ENCODE results near the gene SPEM2. TPM values are rescaled to one million over a fixed set of nuclear protein-coding genes. Genes with fewer than 3 reads are reported as not detected.

The SPEM2 gene
- total and polyA plus RNA-seq, 2 experiments from 2014 or later = not detected

DNA sequence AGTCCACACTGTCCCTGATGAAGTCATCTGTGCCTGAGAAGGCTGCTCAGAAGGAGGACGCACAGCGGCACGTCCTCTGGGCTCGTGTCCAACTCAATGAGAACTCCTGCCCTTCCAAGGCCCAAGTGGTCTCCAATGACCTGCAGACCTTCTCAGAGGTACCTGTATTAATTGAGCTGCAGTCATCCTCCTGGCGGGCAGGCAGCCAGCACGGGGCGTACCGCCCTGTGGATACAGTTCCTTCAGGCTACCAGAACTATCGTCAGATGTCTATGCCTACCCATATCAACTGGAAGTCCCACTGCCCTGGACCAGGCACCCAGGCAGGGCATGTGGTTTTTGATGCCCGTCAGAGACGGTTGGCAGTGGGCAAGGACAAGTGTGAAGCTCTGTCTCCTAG, 6.9 kb downstream of the SPEM2 start:
- no peak overlapping the region for H3K27ac ChIP-seq
- H3K4me3 ChIP-seq = no peak overlapping the region
- peaks cover 2% of the 10 kb centered on the region for H3K4me1 ChIP-seq (ENCODE audit: low read depth)
- no peak for DNase-seq (ENCODE audit: low read depth in 1 of 2, low spot score in 1 of 2)
- H3K27me3 ChIP-seq = no peaks in the 10 kb centered on the region
- H3K36me3 ChIP-seq = no peaks in the 10 kb centered on the region
- TF ChIP-seq, protein P1, sequence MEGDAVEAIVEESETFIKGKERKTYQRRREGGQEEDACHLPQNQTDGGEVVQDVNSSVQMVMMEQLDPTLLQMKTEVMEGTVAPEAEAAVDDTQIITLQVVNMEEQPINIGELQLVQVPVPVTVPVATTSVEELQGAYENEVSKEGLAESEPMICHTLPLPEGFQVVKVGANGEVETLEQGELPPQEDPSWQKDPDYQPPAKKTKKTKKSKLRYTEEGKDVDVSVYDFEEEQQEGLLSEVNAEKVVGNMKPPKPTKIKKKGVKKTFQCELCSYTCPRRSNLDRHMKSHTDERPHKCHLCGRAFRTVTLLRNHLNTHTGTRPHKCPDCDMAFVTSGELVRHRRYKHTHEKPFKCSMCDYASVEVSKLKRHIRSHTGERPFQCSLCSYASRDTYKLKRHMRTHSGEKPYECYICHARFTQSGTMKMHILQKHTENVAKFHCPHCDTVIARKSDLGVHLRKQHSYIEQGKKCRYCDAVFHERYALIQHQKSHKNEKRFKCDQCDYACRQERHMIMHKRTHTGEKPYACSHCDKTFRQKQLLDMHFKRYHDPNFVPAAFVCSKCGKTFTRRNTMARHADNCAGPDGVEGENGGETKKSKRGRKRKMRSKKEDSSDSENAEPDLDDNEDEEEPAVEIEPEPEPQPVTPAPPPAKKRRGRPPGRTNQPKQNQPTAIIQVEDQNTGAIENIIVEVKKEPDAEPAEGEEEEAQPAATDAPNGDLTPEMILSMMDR (IDR thresholded peaks at IDR 0.05; ENCODE audit: low read depth, low read length) = no peak
- no peaks in the 10 kb centered on the region for H3K9me3 ChIP-seq (ENCODE audit: low read depth)

DNA sequence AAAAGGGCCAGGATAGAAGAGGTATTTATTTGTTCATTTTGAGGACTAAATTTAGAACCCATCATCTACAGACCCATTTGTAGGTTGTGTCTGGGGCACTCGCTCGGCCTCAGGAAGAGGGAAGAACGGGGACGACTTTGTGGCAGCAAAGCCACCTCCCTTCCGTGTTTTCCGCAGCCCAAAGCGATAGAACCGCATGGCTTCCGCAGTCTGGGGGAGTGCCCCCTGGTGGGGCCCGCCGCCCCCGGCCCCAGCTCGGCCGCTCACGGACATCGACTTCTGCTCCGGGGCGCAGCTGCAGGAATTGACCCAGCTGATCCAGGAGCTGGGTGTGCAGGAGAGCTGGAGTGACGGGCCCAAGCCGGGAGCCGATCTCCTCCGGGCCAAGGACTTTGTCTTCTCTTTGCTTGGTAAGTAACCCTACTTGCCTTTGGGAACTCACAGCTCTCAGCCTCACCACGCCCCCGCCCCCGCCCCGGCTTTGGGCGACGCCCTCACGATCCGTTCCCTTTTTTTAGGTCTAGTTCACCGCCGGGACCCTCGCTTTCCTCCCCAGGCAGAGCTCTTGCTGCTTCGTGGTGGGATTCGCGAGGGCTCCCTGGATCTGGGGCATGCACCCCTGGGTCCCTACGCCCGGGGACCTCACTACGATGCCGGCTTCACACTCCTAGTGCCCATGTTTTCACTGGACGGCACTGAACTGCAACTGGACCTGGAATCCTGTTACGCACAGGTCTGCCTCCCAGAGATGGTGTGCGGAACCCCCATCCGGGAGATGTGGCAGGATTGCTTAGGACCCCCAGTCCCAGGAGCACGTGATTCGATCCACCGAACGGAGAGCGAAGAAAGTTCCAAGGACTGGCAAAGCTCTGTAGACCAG, 10.5 kb downstream of the SPEM2 start:
- peak overlapping the region; percentile 55 for H3K4me3 ChIP-seq
- no peak overlapping the region for H3K27ac ChIP-seq

DNA sequence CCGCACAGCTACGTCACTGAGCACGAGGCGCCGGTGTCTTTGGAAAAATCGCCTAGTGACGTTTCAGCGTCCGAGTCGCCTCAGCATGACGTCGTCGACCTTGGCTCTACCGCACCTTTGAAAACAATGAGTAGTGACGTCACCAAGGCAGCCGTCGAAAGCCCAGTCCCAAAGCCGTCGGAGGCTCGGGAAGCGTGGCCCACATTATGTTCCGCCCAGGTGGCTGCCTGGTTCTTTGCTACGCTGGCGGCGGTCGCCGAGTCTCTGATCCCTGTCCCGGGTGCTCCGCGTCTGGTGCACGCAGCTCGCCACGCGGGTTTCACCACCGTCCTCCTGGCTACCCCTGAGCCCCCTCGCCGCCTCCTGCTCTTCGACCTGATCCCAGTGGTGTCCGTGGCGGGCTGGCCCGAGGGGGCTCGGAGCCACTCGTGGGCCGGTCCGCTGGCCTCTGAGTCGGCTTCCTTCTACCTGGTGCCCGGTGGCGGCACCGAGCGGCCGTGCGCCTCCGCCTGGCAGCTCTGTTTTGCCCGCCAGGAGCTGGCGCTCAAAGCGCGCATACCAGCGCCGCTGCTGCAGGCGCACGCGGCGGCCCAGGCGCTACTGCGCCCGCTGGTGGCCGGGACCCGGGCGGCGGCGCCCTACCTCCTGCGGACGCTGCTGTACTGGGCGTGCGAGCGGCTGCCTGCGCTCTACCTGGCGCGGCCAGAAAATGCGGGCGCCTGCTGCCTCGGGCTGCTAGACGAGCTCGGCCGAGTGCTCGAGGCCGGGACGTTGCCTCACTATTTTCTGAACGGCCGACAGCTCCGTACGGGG, 11.3 kb downstream of the SPEM2 start:
- DNase-seq (ENCODE audit: low read depth in 1 of 2, low spot score in 1 of 2) = peak; percentile 80 to 92
- Histone ChIP-seq H3K36me3 (no peaks in the 10 kb centered on the region), H3K4me3 (peak overlapping the region; percentile 64), H3K27me3 (no peaks in the 10 kb centered on the region), H3K4me1 (ENCODE audit: low read depth) (peaks cover 20% of the 10 kb centered on the region), H3K27ac (no peak overlapping the region), H3K9me3 (ENCODE audit: low read depth) (no peaks in the 10 kb centered on the region)
- TF ChIP-seq, protein P1 (IDR thresholded peaks at IDR 0.05; ENCODE audit: low read depth, low read length) = peak; percentile 79

More for the DNA sequence above, 10.5 kb downstream of the SPEM2 start:
- H3K9me3 ChIP-seq (ENCODE audit: low read depth) = no peaks in the 10 kb centered on the region
- peaks cover 16% of the 10 kb centered on the region for H3K4me1 ChIP-seq (ENCODE audit: low read depth)
- peak; percentile 20 to 46 for DNase-seq (ENCODE audit: low read depth in 1 of 2, low spot score in 1 of 2)
- TF ChIP-seq, protein P1 (IDR thresholded peaks at IDR 0.05; ENCODE audit: low read depth, low read length) = peak; percentile 2
- H3K27me3 ChIP-seq = no peaks in the 10 kb centered on the region
- no peaks in the 10 kb centered on the region for H3K36me3 ChIP-seq

DNA sequence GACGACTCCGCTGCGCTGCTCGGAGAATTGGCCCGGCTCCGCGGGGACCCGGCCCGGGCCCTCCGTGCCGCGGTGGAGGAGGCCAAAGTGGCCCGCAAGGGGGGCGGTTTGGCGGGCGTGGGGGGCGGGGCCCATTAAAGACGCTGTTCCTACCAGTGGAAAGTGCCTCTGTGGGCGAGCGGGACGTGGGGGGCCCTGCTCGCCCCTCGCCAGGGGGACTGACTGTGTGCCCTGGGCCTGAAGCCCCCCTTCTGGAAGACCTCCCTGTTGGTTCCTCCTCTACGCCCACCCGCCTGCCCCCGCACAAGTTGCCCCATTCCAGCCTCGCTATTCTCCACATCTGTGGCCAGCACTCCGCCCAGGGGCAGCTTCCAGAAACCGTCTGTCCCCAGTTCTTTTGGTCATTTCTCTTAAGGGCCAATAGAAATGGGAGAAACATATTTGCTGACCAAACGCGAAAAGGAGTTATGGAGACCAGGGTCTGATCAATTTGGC, 12.0 kb downstream of the SPEM2 start:
- no peak for DNase-seq (ENCODE audit: low read depth in 1 of 2, low spot score in 1 of 2)
- H3K27me3 ChIP-seq = no peaks in the 10 kb centered on the region

More for the DNA sequence above, 12.0 kb downstream of the SPEM2 start:
- Histone ChIP-seq H3K27ac (no peak overlapping the region), H3K4me3 (peak overlapping the region; percentile 64), H3K36me3 (no peaks in the 10 kb centered on the region), H3K9me3 (ENCODE audit: low read depth) (no peaks in the 10 kb centered on the region), H3K4me1 (ENCODE audit: low read depth) (peaks cover 20% of the 10 kb centered on the region)
- TF ChIP-seq, protein P1 (IDR thresholded peaks at IDR 0.05; ENCODE audit: low read depth, low read length) = no peak
